ENCODE results near the gene FOXN1.

DNA sequence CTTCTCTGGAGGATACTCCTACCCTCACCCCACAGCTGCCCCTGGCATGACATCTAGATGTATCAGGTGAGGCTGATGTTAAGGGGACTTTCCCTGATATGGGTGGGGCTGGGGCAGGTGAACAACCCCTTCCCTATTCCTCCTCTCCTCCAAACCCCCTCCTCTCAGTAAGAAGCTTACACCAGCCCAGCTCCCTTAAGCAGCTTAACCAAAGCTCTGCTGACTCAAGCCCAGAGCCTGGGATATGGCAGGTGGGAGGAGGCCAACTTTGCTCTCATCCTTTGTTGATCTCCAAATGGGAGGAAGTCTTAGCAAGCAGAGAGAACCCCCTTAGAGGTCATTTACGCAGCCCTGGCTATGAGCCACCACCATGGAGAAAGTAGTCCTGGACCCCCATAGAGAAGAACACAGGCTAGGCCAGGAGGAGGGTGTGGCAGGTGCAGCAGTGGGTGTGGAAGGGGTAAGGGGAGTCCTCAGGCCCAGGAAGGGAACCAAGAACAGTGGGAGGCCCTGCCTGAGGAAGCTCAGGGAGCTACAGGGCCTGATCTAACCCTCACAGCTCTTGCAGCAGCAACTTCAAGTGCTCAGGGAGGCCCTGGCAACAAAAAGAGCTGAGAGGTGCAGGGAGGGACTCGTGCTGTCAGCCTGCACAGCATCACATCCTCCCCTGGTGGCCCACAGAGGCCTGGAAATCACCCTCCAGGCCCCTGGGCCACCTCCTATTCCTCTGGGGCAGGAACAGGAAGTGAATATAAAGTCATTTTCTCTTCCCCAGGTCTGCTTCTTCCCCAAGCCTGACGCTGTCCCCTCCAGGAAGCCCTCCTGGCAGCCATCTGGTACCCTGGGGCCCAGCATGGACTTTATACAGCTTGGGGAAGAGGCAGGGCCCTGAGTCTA lies 43.3 kb downstream of the FOXN1 start:
- no peak for TF ChIP-seq CTCF (IDR thresholded peaks at IDR 0.05; ENCODE audit: insufficient read depth, low read length, poor library complexity, severe bottlenecking)
- TF ChIP-seq EZH2phosphoT487 (conservative IDR thresholded peaks at IDR 0.05; ENCODE audit: low read length): no peak
